Progenitor cell of endocrine pancreas (in vitro differentiated cells): Measurements from ENCODE around the gene RSPH9. TPM values are rescaled to one million over a fixed set of nuclear protein-coding genes. Genes with fewer than 3 reads are reported as not detected.

ENCODE experiments used
- DNase-seq: peaks from one replicate; pipeline ENCODE4 v3.0.0; 2021; ENCODE audit warnings: low spot score; ENCODE audit not compliant: unreplicated experiment
- H3K27ac Mint-ChIP-seq: 2 replicates; pipeline ENCODE4 v1.8.0; 2021; ENCODE audit warnings: mild to moderate bottlenecking, moderate library complexity, mixed read lengths
- H3K27me3 Mint-ChIP-seq: 2 replicates; pipeline ENCODE4 v1.8.0; 2021; ENCODE audit warnings: mixed read lengths
- H3K36me3 Mint-ChIP-seq: 2 replicates; pipeline ENCODE4 v1.8.0; 2022; ENCODE audit warnings: mixed read lengths; ENCODE audit not compliant: insufficient read depth
- H3K4me1 Mint-ChIP-seq: 2 replicates; pipeline ENCODE4 v1.8.0; 2021; ENCODE audit warnings: low read depth, mixed read lengths
- H3K4me3 Mint-ChIP-seq: 2 replicates; pipeline ENCODE4 v1.8.0; 2021; ENCODE audit warnings: low read depth, mild to moderate bottlenecking, moderate library complexity, mixed read lengths
- H3K9me3 Mint-ChIP-seq: 2 replicates; pipeline ENCODE4 v1.8.0; 2021; ENCODE audit warnings: low read depth, mixed read lengths
- CTCF ChIP-seq: fragments of 200-600 bp; sonication (generic); IDR thresholded peaks from one replicate; pipeline ENCODE4 v1.5.0; 2021; ENCODE audit warnings: antibody characterized with exemption, mild to moderate bottlenecking; ENCODE audit not compliant: unreplicated experiment
- long read RNA-seq: library from polyadenylated mRNA; unstranded; transcript quantifications from one replicate; pipeline ENCODE4 v2.0.0, GENCODE V29; 2020
- total RNA-seq: library from RNA; stranded (reverse); gene quantifications from 2 replicates; pipeline ENCODE4 v1.2.1, GENCODE V29; 2021

The RSPH9 gene
- total RNA-seq = 0.29 and 0.31 TPM in 2 replicates
- long read RNA-seq = 0 reads

GRCh38 chr6:43644940-43645612 lies at the start of gene RSPH9:
Gene RSPH9, plus strand, starts transcription at chr6:43645036. Its CDS starts 63 bp downstream, at chr6:43645099.
- H3K9me3 Mint-ChIP-seq = no peaks in the 10 kb centered on the region
- H3K36me3 Mint-ChIP-seq = peaks cover 5% of the 10 kb centered on the region
- peak within 1 kb of the TSS; percentile 69 for H3K4me3 Mint-ChIP-seq
- peaks cover 20% of the 10 kb centered on the region for H3K4me1 Mint-ChIP-seq
- H3K27me3 Mint-ChIP-seq = peaks cover 18% of the 10 kb centered on the region
- no peak for TF ChIP-seq CTCF
- DNase-seq = peak; percentile 34
- H3K27ac Mint-ChIP-seq = peak within 1 kb of the TSS; percentile 79

DNA sequence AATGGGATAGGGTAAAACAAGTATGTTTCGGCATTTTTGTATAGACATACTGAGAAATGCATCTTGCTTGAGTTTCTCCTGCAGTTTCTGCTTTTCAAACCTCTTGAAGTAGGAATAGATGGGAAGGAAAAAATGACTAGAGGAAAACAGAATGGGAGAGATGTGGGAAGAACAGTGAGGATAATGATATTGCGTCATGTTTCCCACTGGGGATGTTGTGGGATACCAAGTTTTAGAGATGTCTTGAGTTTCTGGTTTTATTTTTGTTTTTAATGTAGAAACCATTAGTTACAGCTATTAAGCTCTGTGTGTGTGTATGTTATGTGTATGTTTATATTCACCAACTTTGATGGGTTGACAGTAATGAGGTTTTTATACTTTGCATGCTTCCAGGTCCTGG lies 44.2 kb upstream of the RSPH9 start:
- no peak overlapping the region for H3K4me3 Mint-ChIP-seq
- H3K36me3 Mint-ChIP-seq = peaks cover 7% of the 10 kb centered on the region
- no peak overlapping the region for H3K27ac Mint-ChIP-seq
- no peaks in the 10 kb centered on the region for H3K9me3 Mint-ChIP-seq
- DNase-seq = no peak
- no peaks in the 10 kb centered on the region for H3K27me3 Mint-ChIP-seq
- no peak for TF ChIP-seq CTCF
- no peaks in the 10 kb centered on the region for H3K4me1 Mint-ChIP-seq

GRCh38 chr6:43604174-43604573 lies 40.7 kb upstream of the RSPH9 start:
- DNase-seq = no peak
- no peaks in the 10 kb centered on the region for H3K9me3 Mint-ChIP-seq
- H3K4me1 Mint-ChIP-seq = no peaks in the 10 kb centered on the region
- no peak overlapping the region for H3K4me3 Mint-ChIP-seq
- H3K27me3 Mint-ChIP-seq = no peaks in the 10 kb centered on the region
- no peak overlapping the region for H3K27ac Mint-ChIP-seq
- TF ChIP-seq CTCF = no peak
- peaks cover 8% of the 10 kb centered on the region for H3K36me3 Mint-ChIP-seq

DNA sequence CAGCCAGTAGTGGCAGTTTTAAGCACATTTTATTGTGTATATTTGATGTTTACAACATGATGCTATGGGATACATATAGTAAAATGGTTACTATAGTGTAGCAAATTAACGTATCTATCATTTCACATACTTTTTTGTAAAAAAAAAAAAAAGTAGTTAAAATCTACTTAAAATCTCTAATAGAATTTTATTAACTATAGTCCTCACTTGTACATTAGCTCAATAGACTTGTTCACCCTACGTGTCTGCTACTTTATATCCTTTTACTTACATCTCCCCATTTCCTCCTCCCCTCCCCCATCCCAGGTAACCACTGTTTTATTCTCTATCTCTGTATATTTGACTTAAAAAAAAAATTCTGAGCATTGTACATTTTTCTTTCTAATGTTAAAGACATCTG lies 38.8 kb upstream of the RSPH9 start:
- no peaks in the 10 kb centered on the region for H3K9me3 Mint-ChIP-seq
- H3K36me3 Mint-ChIP-seq = peaks cover 10% of the 10 kb centered on the region
- H3K4me1 Mint-ChIP-seq = no peaks in the 10 kb centered on the region
- no peak overlapping the region for H3K4me3 Mint-ChIP-seq
- no peak for DNase-seq
- no peak overlapping the region for H3K27ac Mint-ChIP-seq
- no peak for TF ChIP-seq CTCF
- H3K27me3 Mint-ChIP-seq = no peaks in the 10 kb centered on the region

GRCh38 chr6:43608310-43608763 lies 36.5 kb upstream of the RSPH9 start:
- no peak overlapping the region for H3K27ac Mint-ChIP-seq
- TF ChIP-seq CTCF = peak; percentile 82
- no peak overlapping the region for H3K4me3 Mint-ChIP-seq
- no peaks in the 10 kb centered on the region for H3K4me1 Mint-ChIP-seq
- no peaks in the 10 kb centered on the region for H3K27me3 Mint-ChIP-seq
- DNase-seq = peak; percentile 55
- peaks cover 7% of the 10 kb centered on the region for H3K36me3 Mint-ChIP-seq
- H3K9me3 Mint-ChIP-seq = no peaks in the 10 kb centered on the region
